Esophagus squamous epithelium (tissue), 4 donors: ENCODE measurements around the gene TAPBPL.

Experiments
- POLR2A ChIP-seq, 4 donors: fragments of 450-650 bp; IDR thresholded peaks; one replicate each; pipeline ENCODE4 v1.6.1; 2017; ENCODE audit warnings: antibody characterized with exemption in 4 of 4, mild to moderate bottlenecking in 4 of 4, moderate library complexity in 3 of 4
- TF ChIP-seq, protein P1 (sequence below), 6 experiments: fragments of 450-650 bp in 4 of 6; fragments of 200-600 bp in 2 of 6; sonication (generic) in 2 of 6; IDR thresholded peaks; one replicate each; pipeline ENCODE4 v1.5.1; 2016 to 2019; ENCODE audit warnings: antibody characterized with exemption in 6 of 6, mild to moderate bottlenecking in 4 of 6, moderate library complexity in 4 of 6

DNA sequence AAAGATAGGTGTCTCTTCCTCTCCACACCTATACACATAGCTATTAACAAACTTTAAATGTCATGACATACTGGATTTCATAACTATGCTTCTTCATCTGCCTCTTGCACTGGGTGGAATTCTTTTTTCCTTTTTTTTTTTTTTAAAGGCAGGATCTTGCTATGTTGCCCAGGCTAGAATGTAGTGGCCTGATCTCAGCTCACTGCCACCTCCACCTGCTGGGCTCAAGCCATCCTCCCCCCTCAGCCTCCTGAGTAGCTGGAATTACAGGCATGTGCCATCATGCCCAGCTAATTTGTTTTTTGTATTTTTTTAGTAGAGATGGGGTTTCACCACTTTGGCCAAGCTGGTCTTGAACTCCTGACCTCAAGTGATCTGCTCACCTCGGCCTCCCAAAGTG is 36.4 kb downstream of the TAPBPL start:
- TF ChIP-seq, protein P1, sequence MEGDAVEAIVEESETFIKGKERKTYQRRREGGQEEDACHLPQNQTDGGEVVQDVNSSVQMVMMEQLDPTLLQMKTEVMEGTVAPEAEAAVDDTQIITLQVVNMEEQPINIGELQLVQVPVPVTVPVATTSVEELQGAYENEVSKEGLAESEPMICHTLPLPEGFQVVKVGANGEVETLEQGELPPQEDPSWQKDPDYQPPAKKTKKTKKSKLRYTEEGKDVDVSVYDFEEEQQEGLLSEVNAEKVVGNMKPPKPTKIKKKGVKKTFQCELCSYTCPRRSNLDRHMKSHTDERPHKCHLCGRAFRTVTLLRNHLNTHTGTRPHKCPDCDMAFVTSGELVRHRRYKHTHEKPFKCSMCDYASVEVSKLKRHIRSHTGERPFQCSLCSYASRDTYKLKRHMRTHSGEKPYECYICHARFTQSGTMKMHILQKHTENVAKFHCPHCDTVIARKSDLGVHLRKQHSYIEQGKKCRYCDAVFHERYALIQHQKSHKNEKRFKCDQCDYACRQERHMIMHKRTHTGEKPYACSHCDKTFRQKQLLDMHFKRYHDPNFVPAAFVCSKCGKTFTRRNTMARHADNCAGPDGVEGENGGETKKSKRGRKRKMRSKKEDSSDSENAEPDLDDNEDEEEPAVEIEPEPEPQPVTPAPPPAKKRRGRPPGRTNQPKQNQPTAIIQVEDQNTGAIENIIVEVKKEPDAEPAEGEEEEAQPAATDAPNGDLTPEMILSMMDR (IDR thresholded peaks at IDR 0.05): no peak
- TF ChIP-seq POLR2A (IDR thresholded peaks at IDR 0.05): no peak
